HG03103 (cell line): ENCODE measurements around the gene LAPTM4A.
"Not testable (repeated sequence)": the region's sequence is repeated elsewhere in the genome, so short reads cannot be mapped to it uniquely, and the experiment has no call there.

Experiments used
- ATAC-seq: cut with Tn5 transposase; IDR thresholded peaks from one replicate; pipeline ENCODE4 v1.9.1; 2021; ENCODE audit warnings: low read depth; ENCODE audit not compliant: unreplicated experiment

LAPTM4A gene

DNA sequence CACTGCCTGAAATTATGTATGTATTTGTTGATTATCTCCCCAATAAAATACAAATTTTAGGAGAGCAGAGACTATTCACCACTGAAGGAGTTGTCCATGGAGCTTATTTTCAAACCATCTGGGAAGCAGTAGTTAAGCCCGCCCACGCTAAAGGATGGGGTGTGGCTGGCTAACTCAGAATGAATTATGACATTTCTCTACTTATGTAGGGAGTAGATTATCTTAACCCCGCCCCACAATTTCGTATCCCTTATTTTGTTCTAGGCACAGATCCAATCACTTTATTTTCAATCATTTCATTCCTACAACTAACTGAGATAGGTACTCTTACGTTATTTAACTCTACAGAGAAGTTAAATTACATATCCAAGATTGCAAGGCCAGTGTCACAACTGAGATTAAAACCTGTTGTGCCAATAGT, 1.4 kb upstream of the LAPTM4A start:
- no peak for ATAC-seq

DNA sequence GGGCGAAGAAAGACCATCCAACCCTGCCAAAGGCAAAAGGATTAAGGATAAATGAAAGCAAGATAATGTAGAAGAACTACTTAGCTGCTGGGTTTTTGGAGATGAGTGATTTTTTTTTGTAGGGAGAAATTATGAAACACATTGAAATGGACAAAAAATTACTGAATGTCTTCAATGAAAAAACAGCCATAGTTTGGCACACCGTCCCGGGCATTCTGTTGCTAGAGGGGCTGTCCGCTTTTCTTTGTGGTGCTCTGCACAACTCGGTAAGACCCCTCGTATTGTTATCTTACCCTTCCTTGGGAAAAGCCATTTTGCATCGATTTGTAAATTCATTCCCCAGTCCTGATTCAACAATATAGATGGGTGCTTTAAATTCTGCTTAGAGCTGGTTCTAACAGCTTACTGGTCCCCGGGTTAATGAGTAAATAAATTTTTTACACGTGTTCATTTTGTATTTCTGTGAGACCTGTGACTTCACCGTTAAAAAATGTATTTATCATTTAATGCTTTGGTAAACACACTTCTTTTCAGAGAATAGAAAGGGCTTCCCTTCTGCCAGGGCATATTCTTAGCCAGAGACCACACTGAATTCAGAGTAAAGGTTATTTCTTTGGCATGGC, 912 bp upstream of the LAPTM4A start:
- no peak for ATAC-seq

DNA sequence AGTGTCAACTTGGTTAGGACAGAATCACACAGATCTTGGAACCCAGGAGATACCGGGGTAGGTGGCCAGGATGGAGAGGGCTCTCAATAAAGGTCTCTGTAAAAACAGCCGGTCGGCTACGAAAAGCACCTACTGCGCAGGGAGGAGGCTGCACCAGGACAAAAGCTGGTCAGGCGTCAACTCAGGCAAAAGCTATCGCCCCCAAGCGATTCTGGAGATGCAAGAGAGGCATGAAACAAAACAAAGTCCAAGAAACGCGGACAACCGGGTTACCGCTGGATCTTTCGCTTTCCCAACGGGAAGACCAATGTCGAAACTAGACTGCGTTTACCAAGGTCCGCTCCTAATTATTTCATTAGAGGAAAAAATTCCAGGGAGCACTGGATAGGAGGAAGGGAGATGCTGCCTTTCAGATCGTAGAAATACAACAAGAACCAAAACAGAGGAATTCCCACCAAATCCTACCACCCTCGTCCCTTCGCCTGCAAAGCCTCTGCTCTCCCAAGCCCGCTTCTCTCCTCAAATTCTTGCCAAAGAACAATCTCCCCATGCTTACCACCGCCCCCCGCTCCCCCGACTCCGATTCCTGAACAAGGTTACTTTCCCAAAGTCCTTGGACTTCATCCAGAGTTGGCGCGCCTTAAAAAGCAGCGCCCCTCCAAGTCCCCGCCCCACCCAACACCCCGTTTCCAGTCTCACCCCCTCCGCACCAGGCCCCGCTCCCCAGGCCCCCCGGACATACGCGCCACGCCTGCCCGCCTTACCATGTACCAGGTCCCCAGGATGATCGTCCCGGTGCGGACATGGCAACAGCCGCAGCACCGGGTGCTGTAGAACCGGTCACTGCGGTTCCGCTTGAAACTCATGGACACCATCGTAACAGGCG, 539 bp downstream of the LAPTM4A start:
- peak; percentile 18 for ATAC-seq

DNA sequence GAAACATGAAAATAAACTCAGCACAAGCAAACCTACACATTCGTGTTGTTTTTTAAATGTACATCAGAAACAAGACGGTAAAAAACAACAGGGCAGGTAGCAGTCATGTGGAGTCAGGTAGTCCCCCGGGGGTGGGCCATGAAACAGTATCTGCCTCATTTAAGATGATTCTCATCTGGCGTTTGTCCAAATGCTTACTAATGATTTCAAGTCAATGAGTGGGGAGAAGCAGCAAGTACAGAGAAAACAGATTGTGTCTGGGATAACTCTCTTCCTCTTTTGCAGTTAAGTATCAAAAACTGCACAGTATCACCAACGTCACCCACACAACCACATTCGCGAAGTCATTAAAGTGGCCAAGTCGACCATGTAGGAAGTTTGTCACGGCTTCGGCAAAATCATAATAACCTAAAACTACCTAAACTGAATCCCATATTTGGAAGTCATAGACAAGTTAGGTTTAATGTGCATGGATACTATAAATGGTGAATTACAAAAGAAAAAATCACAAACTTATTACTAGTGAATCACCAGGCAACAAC, 1.3 kb downstream of the LAPTM4A start:
- ATAC-seq, result peak; percentile 33

DNA sequence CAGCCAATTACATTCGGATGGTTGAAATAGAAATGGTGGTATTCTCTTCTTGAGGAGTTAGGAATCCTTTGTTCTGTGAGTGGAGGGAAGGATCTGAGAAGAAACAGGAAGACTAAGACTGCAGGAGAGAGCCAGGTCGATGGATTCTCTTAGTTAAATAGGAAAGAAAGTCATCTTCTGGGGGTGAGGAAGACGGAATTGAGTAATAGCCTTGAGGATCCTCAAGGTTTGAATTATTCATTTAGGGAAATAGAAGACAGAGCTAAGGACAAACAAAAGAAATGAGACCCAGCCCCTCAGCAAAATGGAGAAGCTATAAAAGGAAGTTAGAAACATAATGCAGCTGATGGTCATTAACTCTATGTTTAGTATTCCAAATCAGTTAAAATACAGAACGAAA, 1.8 kb downstream of the LAPTM4A start:
- no peak for ATAC-seq

DNA sequence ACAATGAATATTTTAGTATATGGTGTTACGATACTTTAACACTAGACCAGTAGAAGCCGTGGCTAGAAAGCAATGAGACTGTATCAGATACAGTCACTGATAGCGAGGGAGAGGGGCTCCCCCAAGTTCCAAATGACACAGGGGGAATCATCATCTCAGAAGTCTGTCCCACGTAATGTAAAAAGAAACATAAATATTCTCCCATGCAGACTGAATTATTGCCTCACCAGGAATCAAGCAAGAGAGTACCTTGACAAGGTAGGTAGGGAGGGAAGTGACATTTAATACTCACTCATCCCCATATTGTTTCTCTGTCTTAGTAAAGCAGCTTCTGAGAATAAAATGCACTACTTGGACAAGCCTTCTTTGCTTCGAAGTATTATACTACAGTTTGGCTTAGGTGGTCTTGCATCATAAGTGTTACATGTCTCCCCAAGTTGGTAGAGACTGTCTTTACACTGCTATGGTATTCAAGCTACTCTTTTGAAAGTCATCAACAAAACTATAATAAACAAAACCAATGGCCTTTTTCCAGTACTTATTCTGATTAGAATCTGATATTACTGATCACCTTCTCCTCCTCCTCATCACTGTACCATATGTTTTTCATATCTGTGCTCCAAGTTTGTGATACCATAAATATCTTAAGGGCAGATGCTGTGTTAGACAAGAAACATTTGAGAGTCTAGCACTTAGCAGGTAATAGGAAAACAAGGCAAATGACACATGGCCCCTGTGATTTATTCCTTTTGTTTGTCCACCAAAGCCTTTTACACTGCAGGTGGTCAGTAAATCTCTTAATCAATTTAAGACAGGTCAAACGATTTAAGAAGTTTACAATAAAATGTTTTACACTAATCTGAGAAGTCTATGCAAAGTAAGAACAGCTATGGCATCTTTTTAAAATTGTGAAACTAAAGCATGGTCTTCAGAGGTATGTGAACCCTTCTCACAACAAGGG, 2.7 kb downstream of the LAPTM4A start:
- no peak for ATAC-seq

DNA sequence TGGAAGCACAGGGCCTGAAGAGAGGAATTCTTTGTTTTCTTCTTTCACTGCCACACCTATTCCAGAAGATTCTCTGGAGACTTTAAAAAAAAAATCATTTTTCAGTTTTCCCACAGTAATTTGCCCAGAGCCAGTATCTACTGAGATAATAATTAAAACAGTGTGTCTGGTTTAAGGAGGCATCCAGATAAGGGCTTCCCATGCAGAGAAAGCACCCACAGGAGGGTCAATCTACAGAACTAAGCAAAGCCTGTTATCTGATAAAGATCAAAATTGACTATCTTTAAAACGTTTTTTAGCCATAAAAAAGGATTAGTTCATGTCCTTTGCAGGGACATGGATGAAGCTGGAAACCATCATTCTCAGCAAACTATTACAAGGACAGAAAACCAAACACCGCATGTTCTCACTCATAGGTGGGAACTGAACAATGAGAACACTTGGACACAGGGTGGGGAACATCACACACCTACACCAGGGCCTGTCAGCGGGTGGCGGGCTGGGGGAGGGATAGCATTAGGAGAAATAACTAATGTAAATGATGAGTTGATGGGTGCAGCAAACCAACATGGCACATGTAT, 5.6 kb downstream of the LAPTM4A start:
- not testable (repeated sequence) for ATAC-seq

DNA sequence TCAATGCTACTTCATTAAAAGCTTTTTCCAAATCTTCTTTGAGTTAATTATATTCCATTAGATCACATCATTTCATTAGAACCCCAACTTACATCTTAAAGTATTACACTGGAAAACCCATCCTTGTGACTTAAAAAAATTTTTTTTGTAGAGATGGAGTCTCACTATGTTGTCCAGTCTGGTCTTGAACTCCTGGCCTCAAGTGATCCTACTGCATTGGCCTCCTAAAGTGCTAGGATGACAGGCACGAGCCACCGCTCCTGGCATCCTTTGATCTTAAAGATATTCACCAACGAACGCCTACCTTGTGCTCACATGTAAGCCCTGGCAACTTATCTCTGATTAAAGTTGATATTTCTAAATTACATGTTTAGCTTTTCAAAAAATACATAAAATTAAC, 6.7 kb downstream of the LAPTM4A start:
- no peak for ATAC-seq

DNA sequence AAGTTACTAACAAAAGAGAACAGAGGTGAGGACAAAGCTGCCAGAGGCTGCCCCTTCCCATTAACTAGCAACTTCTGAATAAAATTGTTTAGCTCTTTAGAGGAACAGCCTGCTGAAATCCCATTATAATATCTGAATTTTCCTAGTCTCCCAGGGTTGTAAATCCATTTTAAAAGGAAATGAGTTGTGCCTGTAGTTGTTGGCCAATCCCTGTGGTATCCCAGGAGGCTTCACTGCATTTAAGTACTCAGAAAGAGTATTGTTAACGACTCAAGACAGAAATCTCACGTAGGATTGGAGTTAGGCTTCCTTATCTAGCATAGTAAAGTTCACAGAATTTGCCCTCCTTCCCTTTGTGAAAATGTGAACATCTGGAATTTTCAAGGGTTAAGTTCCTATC, 8.9 kb downstream of the LAPTM4A start:
- ATAC-seq, result no peak

DNA sequence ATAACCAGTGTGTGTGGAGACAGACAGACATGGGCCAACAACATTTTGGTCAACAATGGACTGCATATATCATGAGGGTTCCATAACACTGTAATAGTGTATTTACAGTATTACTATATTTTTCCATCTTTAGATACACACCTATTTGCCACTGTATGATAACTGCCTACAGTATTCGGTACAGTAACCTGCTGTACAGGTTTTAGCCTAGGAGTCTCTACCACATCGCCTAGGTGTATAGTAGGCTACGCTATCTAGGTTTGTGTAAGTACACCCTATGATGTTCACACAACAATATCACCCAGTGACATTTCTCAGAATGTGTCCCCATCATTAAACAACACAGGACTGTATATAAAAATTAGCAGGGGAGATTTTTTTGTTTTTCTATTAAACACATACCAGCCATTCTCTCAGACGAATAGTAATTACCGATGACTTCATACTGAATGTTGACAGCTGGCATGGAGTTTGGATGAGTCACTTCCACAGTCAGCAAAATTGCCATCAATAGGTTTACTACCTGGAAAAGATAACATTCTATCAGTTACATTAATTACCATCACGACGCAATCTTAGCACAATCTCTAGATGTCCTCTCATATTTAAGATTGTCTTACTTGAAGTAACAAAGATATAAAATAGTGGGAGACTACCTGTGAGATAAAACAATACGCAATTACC, 10.8 kb downstream of the LAPTM4A start:
- no peak for ATAC-seq

DNA sequence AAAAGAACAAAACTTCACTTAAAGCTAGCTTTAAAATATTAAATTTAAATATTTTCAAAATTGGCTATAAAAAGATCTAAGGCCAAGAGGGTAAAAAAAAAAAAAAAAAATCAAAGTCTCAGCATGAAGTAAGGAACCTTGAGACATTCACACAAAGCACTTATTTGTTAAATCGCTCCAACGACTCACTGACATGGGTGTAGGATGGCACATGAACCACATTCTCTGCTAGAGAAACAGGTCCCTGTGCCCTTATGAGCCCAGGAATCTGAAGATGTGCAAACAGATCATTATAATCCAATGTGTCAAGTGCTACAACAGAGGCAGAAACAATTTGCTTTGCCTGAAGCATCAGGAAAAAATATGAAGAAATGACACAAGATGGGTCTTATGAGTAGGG, 13.8 kb downstream of the LAPTM4A start:
- no peak for ATAC-seq

DNA sequence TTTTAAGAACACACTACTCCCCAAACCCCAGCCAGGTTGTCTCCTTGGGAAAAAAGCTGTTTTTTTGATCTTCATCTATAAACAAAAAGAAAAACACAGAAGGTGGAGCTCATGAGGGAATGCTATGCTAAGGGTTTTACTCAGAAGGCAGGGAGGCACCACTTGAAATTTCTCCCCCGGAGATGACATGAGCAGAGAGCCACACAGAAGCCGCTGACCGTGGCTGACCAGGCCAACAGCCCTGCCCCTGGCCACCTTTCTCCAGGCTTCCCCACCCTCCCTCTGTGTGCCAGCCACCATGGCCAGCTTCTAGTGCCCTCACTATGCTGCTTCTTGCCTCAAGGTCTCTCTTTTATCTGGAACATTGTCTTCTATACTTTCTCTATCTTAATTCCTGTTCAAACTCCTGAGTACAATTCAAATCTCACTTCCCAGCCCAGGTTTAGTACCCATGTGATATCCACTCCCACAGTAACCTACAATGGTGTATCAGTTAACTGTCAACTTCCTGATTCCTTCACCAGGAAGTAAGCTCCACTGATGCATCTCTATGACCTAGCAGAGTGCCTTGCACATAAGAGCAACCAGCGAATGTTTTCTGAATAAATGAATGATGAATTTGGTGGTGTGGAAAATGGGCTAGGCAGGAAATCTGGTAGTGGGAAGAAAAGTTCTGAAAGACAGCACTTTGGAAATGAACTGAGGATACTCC, 15.3 kb downstream of the LAPTM4A start:
- ATAC-seq, result peak; percentile 62

DNA sequence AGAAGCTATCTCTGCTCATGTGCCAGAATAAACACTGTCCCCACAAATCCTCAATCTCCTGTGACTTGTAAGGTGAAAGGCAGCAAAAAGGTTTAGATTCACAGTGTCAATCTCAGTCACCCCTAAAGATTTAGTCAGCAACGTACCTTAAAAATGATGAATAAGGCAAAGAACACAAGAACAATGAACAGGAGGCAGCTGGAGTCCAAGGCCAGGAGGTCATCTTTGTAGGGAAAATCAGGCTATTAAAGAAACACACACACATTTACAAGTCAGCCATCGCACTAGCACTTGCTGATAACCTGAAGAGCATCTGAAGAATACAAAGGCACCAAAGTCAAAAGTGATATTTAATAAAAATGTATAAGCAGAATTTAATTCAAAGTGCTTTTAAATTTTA, 16.6 kb downstream of the LAPTM4A start:
- no peak for ATAC-seq

DNA sequence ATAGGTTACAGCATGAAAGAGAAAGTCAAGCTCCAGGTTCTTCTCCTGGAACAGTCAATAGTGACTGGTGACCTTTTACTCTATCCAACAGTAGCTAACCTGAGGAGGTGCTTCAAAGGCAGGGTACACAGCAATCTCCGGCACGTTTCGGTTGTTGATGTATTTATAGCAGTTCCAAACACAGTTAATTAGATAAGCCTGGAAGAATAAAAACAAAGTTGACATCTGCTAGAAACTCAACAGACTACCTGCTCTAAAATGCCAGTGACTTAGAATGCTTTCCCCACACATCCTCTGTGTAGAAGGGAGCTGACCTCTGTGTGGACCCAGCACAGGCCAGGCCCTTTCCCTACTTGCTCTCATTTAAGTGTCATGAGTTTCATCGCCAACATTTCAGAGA, 17.2 kb downstream of the LAPTM4A start:
- ATAC-seq, result no peak

DNA sequence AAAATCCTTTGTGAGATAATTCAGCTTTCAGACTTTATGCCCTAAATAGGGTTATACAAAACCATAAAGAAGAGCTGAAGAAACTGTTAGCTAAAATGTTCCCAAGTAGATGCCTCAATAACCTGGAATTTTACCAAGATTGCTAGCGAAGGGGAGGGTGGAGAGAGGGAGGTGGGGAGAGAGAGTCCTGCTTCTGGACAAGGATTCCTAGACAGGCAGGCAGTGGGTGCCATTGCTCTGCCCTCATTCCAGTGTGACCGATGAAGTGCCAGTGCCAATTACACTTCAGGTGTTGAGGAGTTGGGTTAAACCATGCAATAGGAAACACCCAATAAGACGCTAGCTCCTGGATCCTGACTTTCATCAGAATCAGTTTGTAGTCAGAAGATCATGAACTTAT, 18.1 kb downstream of the LAPTM4A start:
- no peak for ATAC-seq

DNA sequence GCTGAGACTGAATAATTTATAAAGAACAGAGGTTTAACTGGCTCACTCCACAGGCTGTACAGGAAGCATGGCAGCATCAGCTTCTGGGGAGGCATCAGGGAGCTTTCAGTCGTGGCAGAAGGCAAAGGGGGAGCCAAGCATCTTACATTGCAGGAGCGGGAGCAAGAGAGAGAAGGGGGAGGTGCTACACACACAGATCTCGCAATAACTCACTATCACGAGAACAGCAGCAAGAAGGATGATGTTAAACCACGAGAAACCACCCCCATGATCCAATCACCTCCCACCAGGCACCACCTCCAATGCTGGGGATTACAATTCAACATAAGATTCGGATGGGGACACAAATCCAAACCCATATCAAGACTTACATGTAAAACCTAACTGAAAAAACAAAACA, 21.2 kb downstream of the LAPTM4A start:
- no peak for ATAC-seq

DNA sequence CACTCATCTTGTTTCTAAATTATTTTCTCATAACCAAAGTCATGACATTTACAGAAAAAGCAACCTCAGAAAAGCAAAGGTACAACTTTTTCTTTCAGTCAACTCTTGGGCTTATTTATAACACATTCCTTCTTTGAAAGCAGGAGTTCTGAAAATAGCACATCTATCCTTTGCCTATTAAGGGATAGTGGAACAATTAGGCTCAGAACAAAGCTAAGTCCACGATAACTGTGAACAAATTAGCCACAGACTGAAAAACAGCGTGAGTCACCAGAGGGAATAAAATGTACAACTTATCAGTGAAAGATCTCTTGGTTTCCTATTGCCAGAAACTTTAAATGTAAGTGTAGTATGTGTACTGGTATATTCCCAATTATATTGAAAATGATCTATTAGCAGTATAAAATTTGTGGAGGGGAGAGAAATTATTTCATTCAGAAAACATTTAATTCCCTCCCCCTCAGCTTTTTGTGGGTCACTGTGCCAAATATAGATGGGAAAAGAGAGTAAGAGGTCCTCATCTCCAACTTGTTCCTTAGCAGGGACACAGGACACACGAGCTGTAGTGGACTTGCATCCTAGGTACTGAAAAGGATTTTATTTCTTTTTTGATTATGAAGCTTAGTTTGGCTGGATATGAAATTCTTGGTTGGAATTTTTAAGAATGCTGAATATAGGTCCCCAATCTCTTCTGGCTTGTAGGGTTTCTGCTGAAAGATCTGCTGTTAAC, 23.6 kb downstream of the LAPTM4A start:
- no peak for ATAC-seq

DNA sequence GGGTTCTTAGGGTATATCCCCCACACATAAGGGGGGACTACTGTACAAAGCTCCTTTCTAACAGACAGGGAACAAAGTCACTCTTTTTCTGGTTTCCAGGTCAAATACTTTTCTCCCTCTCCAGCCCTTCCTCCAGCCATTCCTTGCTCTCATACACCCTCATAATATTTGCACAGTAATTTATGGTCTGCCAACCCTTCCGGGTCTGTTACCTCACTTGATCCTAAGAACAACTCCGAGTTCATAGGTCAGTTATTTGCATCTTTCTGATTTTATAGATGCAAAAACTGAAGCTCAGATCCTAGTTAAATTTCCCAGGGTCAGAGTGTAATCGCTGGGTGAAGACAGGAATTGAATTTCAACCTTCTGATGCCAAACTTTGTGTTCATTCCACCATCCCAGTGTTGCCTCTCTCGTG, 24.2 kb downstream of the LAPTM4A start:
- no peak for ATAC-seq
